Smooth muscle cell of the brain vasculature (primary cell): ENCODE measurements around the gene CCDC170.
A peak's percentile ranks its signal among the peaks of the same experiment; 100 is the strongest.
"Not testable (repeated sequence)": the region's sequence is repeated elsewhere in the genome, so short reads cannot be mapped to it uniquely, and the experiment has no call there.

Source experiments
- DNase-seq: peaks from one replicate; pipeline ENCODE4 v3.0.0-alpha.2; 2012; ENCODE audit warnings: low read depth, low spot score

The CCDC170 gene

GRCh38 chr6:151493804-151494234 lies at the start of gene CCDC170:
TSS of gene CCDC170 (plus strand) at chr6:151494017. CDS start at chr6:151494129, 112 bp downstream.
- DNase-seq: no peak

GRCh38 chr6:151445482-151445881 lies 48.3 kb upstream of the CCDC170 start:
- no peak for DNase-seq

GRCh38 chr6:151447237-151447636 lies 46.6 kb upstream of the CCDC170 start:
- no peak for DNase-seq

GRCh38 chr6:151448623-151449022 lies 45.2 kb upstream of the CCDC170 start:
- no peak for DNase-seq

GRCh38 chr6:151450928-151451327 lies 42.9 kb upstream of the CCDC170 start:
- DNase-seq: not testable (repeated sequence)

- no peak for DNase-seq
Observed at GRCh38 chr6:151451417-151451949, 42.3 kb upstream of the CCDC170 start.

GRCh38 chr6:151451950-151452749 lies 41.7 kb upstream of the CCDC170 start, which contains the start of gene RMND1:
TSS of gene RMND1 (minus strand) at chr6:151452126. CDS start at chr6:151445811, 6,315 bp downstream.
- DNase-seq: peak; percentile 100

GRCh38 chr6:151452750-151453427 lies 40.9 kb upstream of the CCDC170 start:
- no peak for DNase-seq

- DNase-seq: not testable (repeated sequence)
Observed at GRCh38 chr6:151455751-151456398, 37.9 kb upstream of the CCDC170 start.

GRCh38 chr6:151461673-151462072 lies 32.1 kb upstream of the CCDC170 start:
- DNase-seq: no peak

GRCh38 chr6:151464702-151465101 lies 29.1 kb upstream of the CCDC170 start:
- DNase-seq: no peak

GRCh38 chr6:151475653-151476523 lies 17.9 kb upstream of the CCDC170 start:
- DNase-seq: no peak

GRCh38 chr6:151477726-151478125 lies 16.1 kb upstream of the CCDC170 start:
- DNase-seq: no peak

- DNase-seq: no peak
Observed at GRCh38 chr6:151478670-151479069, 15.1 kb upstream of the CCDC170 start.

- no peak for DNase-seq
Observed at GRCh38 chr6:151481786-151482185, 12.0 kb upstream of the CCDC170 start.

- peak; percentile 23 for DNase-seq
Observed at GRCh38 chr6:151482290-151482689, 11.5 kb upstream of the CCDC170 start.

GRCh38 chr6:151483994-151484393 lies 9.8 kb upstream of the CCDC170 start:
- no peak for DNase-seq

- DNase-seq: no peak
Observed at GRCh38 chr6:151488226-151488625, 5.6 kb upstream of the CCDC170 start.

- DNase-seq: no peak
Observed at GRCh38 chr6:151490996-151491395, 2.8 kb upstream of the CCDC170 start.

GRCh38 chr6:151493161-151493803 lies 535 bp upstream of the CCDC170 start:
- no peak for DNase-seq
